ENCODE results near the gene TRABD2A.
"Not testable (repeated sequence)": the region's sequence is repeated elsewhere in the genome, so short reads cannot be mapped to it uniquely, and the experiment has no call there.

Gene TRABD2A

DNA sequence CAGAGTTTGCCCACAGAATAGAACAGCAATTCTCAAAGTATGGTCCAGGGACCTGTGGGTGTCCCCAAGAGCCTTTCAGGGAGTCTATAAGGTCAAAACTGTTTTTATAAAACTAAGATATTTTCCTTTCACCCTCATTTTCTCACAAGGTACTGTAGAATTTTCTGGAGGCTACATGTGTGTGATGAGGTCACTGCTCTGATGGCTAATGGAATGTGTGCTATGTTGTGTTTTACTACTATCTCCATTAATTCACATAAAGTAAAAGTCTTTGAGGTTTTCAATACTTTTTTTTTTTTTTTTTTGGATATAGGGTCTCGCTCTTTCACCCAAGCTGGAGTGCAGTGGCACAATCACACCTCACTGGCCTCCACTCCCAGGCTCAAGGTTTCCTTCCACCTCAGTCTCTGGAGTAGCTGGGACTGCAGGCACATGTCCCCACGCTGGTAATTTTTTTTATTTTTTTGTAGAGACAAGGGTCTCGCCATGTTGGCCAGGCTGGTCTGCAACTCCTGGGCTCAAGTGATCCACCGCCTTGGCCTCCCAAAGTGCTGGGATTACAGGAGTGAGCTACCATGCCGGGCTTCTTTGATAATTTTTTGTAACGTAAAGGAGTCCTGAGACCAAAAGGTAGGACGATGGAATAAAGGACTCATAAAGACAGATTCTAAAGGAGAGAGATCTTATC, 1.8 kb downstream of the TRABD2A start:
- no peak for DNase-seq

GRCh38 chr2:84878459-84878858, 2.4 kb downstream of the TRABD2A start:
- no peak for DNase-seq

DNA sequence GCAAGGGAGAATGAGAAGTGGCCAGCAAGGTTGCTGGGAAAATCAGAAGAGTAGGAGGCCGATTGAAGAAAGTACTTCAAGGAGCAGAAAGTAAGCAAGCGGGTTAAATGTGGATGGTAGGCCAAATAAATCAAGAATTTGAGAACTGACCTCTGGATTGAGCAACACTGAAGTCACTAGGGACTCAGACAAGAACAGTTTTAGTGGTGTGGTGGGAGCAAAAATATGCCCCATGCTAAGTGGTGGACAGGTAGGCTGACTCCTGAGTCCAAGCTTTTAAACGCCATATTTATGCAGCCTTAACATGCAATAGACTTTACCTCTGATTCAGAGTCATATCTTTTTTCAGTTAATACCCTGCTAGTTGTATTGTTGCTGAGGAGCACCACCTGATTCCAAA, 4.5 kb downstream of the TRABD2A start:
- DNase-seq: no peak

- not testable (repeated sequence) for DNase-seq
These were observed 5.3 kb downstream of the TRABD2A start for GRCh38 chr2:84875619-84876018.

- DNase-seq: no peak
These were observed 5.7 kb downstream of the TRABD2A start for GRCh38 chr2:84875213-84875560.

- no peak for DNase-seq
These were observed 6.3 kb downstream of the TRABD2A start for GRCh38 chr2:84874381-84875212.

DNA sequence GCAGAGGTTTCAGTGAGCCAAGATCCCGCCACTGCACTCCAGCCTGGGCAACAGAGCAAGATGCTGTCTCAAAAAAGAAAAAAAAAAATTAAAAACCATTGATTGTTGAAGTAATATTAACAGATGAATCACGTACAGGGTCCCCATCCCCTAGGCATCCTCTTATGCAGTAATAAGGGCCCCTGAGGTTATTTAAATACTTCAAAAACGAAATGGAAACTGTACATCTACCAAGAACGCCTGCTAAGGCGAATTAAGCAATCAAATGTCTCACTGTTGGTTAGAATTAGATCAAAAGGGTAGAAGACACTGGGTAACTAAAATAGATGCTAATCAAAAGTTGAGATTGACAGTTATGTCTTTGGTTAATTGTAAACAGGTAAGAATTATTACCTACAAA, 7.5 kb downstream of the TRABD2A start:
- no peak for DNase-seq

GRCh38 chr2:84872691-84873090, 8.2 kb downstream of the TRABD2A start:
- DNase-seq: not testable (repeated sequence)

- DNase-seq: no peak
These were observed 10.6 kb downstream of the TRABD2A start for GRCh38 chr2:84870306-84870705.

DNA sequence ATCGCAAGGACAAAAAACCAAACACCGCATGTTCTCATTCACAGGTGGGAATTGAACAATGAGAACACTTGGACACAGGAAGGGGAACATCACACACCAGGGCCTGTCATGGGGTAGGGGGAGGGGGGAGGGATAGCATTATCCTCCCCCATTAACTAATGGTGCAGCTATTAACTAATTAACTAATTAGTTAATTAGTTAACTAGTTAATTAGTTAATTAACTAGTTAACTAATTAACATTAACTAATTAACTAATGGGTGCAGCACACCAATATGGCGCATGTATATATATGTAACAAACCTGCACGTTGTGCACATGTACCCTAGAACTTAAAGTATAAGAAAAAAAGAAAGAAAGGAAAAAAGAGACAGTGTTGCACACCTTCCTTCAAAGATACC, 12.6 kb downstream of the TRABD2A start:
- not testable (repeated sequence) for DNase-seq

DNA sequence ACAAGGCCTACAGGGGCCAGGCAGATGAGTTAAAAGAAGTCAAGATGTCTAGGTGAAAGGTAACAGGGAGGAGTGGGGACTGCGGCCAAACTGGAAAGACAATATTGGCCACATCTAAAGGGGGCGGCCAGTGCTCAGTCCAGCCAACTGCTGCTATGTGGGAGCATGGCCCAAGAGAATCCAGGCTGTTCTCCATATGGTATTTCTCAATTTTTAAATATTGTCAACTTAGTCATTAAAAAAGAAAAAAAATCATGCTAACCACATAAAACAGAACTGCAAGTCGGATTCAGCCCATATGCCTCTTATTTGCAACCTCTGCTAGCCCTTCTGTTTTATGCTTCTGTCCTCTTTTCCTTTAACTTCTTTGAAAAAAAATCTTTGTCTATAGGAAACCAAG, 14.8 kb downstream of the TRABD2A start:
- DNase-seq: no peak

DNA sequence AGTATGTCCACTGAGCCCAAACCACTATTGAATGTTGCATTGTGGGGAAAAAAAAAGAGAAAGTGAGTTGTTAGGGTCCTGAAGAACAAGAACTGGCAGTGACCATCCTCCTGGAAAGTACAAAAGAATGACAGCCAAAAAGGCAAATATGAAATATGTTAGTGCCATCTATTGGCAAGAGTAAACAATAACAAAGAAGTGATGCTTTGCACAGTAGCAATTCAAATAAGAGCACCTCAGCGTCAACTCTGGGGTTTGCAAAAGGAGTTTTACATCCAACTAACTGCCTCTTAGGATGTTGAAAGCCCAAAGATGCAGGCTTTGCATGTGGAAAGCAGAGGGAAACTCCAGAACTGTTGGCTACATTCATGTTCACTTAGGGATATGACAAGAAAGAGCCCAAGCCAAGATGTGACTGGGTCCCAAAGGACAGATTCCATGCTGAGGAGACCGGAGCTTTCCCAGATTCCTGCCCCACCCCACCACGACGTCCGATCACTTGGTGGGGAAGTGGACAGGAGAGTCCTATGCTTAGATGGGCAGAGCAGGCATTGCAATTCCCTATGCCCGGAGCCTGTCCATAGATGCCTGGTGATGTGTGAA, 15.6 kb downstream of the TRABD2A start:
- no peak for DNase-seq

DNA sequence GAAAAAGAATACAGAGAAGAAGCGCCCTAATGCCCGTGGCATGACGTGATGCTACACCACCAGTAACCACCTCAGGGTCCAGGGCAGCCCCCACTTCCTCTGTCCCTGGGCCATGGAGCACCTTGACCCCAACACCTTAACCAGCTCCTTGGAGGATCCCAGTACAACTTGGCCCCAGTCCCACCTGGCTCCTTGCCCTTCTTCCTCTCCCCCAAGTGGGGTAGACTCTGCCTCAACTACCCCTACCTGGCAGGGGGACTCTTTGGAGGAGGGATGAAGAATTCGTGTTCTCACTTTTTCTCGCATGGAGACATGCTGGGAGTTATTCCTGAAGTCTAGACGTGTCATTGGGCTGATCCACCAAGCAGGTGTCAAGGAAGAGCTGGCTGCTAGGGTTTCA, 18.9 kb downstream of the TRABD2A start:
- DNase-seq: no peak

- no peak for DNase-seq
These were observed 19.3 kb downstream of the TRABD2A start for GRCh38 chr2:84861539-84861938.

DNA sequence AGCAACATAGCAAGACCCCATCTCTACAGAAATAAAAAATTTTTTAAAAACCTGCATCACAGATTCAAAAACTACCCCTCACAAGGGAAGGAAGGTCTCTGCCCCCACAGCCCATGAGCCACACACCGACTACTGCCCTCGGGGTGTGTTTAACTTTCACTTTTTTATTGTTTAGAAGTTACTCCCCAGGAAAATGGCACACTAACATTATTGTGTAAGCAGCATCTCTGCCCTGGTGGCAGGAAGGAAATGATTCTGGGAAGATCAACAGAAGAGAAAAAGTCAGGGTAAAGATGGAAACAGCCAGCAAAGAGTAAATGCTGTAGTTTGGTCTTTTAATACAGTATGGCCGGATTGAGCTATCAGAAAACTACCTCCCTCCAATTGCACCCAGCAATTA, 21.9 kb downstream of the TRABD2A start:
- DNase-seq: no peak

GRCh38 chr2:84858123-84858522, 22.8 kb downstream of the TRABD2A start:
- DNase-seq: no peak

GRCh38 chr2:84857566-84857965, 23.3 kb downstream of the TRABD2A start:
- DNase-seq: no peak

DNA sequence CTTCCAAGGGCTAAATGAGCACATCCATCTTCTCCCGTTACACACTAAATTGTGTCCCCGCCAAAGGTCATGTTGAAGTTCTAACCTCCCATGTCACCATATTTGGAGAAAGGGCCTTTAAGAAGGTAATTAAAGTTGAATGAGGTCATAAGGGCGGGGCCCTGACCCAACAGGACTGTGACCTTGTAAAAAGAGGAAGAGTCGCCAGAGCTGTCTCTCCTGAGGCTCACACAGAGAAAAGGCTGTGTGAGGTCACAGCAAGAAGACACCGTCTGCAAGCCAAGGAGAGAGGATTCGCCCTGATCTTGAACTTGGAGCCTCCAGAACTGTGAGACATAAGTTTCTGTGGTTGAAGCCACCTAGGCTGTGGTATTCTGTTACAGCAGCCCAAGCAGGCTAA, 24.1 kb downstream of the TRABD2A start:
- DNase-seq: no peak

GRCh38 chr2:84855731-84856130, 25.2 kb downstream of the TRABD2A start:
- no peak for DNase-seq

- no peak for DNase-seq
These were observed 26.0 kb downstream of the TRABD2A start for GRCh38 chr2:84854850-84855249.

DNA sequence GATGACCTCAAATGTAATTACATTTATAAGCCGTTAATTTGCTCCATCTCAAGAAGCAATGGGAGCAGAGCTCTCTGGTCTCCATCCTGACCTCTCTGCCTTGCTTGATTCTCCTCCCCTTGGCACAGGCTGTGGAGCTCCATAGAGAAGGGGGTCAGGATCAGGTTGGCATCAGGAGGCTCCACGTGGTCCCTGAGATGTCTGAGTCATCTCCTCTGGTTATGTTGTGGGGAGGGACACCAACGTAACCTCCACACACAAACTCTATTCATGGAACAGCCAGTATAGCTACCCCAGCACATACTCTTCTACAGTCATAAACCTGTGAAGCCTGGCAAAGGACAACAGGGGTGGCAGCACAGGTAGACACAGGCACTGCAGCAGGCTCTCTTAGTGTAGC, 29.0 kb downstream of the TRABD2A start:
- DNase-seq: no peak

DNA sequence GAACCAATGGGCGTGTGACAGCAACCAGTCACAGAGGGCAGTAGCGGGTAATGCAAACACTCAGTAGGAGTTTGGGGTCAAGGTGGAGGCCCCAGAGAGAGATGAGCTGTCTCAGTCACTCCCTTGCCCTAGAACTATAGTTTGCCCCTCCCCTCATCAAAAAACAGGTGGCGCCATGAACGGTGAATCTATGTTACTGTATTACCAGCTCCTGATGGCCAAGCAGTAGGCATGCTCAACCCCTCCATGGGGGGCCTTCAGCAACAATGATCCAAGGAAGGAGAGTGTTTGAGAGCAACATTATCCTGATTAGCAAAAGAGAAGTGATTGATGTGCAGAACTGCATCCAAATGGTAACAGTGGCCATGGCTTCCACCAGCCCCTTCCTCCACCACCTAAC, 30.4 kb downstream of the TRABD2A start:
- no peak for DNase-seq

DNA sequence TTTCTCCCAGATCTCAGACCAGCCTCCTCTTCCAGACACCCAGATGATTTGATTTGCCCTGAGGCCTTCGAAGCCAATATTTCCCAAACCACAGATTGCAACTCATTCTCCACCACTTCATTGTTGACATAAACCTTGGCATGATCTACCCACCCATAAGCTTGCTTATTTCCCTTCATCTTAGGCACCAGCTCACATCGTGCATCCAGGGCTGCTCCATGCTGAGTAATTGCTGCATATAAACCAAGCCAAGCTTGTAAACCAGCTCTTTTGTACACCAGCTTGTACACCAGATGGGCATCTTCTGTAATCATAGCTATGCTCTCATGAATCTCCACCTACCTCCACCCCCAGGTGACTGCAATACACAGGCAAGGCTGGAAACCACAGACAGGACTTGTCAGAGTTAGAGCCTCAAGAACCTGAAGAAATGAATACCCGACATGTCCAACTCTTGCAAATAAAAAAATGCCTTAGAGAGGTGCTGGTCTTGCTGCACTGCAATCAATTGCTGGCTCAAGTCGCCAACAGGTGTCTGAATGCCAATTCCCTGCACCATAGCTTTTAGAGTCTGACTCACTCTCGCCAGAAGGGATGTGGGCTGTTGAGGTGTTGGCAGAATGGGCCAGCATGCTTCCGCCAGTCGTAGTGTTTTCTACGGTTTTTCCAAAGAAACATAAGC, 31.5 kb downstream of the TRABD2A start:
- no peak for DNase-seq

Data from NCI-H774 (cell line).